ENCODE results near the gene AUTS2.

The AUTS2 gene

DNA sequence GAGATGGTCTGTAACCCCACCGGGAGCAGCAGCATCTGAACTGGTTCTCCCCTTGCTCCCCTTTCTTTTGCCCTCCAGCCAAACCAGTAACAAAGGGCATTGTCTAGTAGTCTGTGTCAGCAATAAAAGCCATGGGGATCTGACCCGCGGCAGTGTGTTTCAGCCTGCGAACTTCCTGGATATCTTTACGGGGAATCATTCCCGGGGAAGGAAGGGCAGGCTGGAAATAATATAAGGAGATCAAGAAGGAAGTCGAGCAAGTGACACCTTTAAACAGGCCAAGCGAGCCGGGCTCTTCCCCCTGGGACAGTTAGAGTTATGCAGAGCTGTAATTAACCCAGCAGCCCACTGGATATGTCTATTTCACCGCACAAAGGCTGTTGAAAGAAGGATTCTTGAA, 872.5 kb downstream of the AUTS2 start:
- no peak for DNase-seq (ENCODE audit: low read depth)

DNA sequence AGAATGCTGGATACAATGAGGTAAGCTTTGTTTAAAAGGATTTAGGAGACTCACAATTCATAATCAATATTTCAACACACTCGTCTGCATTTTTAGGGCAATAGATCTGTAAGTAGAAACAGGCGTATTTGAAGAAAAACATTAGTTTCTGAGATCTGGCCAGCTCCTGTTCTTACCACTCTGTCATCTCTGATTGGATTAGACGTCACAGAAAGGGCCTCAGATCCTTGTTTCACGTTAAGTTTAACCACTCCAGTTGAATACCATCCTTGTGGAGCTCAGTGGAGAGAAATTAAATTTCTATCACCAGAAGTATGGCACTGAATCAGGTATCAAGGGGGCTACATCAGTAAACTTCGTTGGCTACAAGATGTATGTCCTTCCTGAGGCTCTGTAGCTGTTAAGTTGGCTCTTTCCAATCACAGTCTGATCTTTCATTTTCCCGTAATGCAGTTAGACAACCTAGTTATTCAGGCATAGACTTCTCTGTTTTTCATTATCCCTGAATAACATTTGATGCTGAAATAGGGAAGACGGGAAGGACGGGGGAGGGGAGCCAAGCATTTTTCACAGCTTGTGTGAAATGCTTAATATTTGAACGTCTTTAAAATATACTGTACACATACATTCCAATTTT, 874.4 kb downstream of the AUTS2 start:
- no peak for DNase-seq (ENCODE audit: low read depth)

DNA sequence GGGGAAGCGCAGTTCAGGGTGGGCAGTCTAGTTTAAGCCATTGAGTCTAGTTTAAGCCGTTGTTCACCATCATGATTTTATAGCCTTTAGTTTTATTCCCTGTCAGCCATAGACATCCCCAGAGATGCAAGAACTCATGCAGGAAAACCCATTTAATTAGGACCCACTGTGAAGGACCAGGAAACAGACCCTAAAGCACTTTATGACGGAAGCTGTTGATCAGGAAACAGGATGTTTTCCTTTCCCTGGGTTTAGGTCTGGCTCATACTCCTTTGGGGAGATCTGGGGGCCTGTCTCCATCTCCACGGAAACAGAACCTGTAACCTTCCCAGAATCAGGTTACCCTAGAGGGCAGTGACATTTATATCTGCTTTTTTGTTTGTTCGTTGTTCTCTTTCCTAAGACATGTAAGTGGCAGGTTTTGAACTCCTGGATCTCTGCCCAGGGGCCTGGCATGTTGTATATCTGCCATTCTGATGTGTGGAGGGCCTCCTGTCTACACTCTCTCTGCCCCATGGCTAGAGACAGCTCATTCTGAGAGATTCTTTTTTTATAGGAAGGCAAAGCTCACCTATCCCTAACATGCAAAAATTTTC, 876.5 kb downstream of the AUTS2 start:
- no peak for DNase-seq (ENCODE audit: low read depth)

DNA sequence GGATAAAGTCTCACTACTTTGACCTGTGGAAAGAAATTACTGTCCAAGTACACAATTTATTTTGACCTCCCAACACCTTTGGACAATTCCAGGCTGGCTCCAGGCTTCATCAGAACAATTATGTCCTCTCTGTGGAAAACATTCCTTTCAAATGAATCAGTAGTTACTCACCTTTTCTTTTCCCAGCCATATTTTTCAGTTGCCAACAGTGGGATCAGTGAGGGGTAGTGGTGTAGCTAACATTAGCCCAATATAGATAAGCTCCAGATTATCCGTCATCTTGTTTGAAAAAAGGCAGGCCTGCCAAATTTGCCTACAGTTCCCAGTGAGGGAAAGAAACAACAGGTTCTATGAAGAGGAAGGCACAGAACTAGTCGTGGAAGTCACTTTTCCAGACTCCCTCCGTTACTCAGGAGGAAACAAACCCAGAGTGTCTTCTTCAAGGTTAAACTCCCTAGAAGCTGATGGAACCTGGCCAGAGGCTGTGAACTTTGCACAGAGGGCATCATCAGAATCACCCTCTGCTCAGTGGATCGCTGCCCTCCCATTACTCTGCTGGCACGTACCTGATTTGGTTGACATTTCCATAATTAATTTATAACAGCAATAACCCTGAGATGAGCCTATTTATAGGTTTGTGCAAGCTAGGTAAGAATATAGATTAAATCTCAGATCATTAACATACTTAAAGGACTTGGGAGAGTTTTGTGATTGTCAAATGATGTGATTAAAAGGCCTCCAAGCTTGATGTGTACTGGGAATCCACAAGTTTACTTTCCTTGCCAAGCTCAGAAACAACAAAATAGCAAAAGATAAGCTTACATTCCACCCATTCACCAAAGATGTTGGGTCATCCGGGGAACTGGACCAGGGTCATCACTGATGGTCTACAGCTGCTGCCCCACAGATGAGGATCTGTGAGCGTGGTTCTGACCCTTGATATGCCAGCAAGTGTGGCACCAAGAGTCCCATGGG, 879.0 kb downstream of the AUTS2 start:
- DNase-seq (ENCODE audit: low read depth) = no peak

DNA sequence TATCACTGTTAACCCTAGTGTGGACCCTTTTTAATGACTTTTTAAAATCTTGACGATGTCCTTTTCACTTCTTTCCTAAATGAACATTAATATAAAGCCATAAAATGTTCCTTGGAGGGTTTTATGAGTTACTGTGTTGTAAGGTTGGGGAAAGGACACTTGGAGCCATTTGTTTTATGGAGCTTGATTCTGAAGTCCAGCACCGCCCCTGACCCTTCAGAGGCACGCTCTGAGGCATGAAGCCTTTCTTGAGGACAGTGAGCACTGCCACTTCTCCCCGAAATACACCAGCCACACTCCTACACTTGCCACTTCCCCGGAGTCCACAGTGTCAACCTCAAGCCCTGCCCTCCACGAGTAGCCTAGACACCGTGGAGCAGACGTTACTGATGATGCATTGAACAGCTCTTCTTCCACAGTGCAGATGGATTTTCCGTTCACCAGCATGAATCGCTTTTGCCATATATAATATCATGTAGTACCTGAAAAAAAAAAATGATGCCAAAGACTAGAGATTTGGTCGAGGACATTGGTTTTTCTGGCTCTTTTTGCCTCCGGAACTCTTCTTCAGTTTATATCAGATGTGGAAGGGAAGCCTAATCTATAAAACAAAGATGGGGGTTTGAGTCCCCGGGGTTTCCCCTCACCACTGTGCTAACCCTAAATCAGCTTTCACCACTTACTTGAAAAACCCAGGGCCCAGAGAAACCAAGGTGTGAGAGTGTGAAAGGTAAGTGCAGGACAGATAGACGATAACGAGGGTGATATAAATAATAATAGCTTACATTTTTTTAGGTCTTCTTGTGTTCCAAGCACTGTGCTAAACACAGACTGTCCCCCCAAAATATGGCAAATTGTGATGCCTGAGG, 881.1 kb downstream of the AUTS2 start:
- no peak for DNase-seq (ENCODE audit: low read depth)

DNA sequence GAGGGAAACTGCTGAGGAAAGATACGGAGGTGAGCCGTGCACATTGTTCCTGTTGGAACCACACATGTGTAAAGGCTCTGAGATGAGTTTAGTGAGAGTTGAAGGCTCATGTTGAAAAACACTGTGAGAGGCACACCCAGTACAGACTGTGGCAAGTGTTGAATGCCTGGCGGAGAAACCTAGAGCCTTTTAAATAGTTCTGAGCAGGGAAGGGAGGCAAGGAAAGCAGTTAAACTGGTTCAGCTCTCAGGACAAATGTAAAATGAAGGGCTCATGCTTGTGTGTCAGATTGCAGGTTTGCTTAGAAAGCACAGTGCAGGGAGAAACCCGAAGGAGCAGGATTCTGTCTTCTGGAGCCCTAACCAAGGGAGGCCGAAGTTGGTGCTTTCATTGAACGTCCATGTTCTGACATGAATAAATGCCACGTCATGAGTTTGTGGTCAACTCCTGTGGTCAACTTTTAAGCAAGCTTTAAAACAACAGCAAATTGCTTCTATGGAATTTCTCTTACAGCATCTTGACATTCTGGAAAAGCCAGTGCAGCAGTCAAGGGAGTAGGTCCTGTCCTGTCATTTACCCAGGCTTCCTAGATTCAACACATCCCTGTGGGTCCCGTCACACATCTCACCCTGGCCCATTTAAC, 882.8 kb downstream of the AUTS2 start:
- DNase-seq (ENCODE audit: low read depth) = no peak

DNA sequence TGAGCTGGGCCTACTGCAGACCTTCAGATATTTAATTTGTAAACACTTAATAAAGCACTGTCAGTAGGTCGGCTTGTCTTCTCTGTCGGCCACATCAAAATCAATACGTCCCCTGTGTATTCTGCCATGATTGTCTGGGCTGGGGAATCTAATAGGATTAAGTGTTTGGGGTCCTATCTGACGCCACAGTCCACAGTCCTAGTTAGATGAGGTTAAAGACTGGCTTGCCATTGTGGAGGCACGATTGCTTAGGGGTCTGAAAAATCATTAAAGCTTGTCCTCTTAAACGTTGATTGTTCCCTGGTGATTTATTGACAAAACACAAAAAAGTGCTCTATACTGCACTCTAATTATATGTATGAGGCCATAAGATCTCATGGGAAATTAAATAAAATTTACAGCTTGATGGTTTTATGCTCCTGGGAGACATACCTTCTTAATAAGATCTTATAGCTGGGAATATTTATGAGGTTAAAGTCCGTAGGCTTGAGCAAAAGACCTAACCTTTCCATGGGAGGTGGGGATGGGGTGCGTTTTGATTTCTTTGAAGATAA, 883.4 kb downstream of the AUTS2 start:
- no peak for DNase-seq (ENCODE audit: low read depth)

DNA sequence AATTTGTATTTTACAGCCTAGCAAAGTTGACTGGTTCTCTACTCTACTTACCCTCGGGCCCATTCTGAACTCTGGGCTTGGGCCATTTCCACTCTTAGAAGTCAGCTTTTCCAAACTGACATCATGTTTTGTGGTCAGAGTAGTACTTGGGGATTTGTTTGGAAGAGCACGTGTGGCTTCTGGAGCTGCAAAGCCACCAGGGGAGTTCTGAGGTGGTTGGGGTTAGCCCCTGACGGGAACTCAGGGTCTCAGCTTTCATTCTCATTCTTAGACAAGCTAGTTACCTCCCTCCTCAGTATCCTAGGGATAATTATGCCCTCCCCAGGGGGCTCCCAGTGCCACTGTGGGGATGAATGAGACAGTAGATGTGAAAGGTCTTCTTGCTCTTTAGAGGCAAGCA, 886.0 kb downstream of the AUTS2 start:
- DNase-seq (ENCODE audit: low read depth) = no peak

DNA sequence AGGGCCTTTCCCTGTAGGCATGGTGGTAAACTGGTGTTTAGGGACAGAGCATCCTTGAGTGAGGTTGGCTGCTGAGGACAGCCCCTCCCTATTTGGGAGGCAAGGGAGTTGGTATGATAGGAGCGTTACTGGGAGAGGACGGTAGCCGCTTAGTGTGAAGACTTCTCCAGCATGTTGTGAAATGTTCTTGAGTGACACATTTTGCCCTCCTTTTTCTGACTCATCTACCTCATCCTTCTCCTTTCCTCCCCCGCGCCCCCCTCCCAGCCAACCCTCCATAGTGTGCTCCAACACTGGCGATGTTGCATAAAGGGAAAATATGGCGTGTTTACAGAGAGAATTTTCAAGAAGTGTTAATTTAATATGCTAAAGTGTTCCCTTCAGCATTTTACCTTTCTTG, 888.7 kb downstream of the AUTS2 start:
- no peak for DNase-seq (ENCODE audit: low read depth)

DNA sequence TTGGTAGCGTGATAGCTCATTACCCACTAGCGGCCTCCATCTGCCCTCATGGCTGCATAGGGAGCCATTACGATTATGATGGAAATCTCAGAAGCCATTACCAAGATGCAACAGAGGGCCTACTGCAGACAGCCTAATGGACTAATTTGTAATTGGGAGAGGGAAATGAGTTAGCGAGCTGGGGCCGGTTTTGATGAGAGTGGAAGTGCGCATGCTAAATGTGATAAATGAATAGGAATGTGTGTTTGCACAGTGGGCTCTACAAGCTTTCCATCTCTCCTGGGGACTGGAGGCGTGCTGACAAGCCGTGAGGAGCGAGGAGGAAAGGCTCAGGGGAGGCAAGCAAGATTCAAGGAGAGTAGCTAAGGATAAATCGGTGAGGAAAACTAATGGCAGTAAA, 889.2 kb downstream of the AUTS2 start:
- no peak for DNase-seq (ENCODE audit: low read depth)

DNA sequence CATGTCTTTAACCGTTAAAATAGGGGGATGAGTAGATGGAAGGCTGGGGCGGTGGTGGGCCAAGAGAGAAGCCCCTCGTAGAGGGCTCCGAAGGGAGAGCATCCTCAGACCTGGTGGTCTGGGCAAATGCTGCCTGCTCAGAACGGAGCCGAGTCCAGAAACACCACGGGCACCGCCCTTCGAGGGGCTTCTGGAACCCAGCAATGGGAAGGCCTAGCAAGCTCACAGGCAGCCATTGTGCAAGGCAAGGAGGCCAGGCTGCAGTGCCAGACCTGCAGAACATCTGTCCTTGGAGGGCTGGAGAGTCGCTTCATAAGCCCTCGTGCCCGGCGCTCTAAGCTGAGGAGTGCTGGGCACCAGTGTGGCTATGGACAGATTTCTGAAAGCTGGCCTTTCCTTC, 889.6 kb downstream of the AUTS2 start:
- DNase-seq (ENCODE audit: low read depth) = no peak

DNA sequence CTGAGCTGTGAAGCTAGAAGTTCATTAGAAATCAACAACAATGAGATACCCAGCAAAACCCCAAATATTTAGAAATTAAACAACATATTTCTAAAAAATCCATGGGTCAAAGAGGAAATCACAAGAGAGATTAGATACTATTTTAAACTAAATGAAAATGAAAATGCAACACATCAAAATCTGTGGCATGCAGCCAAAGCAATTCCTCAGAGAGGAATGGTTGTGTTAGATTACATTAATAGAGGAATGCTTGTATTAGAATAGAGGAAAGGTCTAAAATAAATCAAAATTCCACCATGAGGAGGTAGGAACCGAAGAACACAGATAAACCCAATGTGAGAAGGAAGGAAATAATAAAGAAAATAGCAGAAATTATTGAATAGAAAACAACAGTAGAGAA, 891.5 kb downstream of the AUTS2 start:
- DNase-seq (ENCODE audit: low read depth) = no peak

DNA sequence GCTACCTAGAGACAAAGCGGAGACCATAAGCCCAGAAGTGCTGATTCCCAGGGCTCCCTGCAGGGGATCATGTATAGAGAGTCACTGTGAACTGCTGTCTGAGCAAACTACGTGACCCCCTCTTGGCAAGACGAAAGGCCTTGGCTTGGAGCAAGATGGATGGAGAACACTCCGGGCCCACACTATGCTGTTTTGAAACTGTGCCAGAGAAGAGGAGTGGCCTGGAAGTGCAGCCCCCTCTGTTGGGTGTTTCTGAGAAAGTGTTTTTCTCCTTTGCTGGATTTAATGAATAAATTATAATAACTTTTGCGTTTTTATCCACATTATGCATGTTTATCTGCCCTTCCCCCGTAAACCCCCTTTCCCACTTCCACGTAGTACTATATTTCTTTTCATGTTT, 894.4 kb downstream of the AUTS2 start:
- no peak for DNase-seq (ENCODE audit: low read depth)

DNA sequence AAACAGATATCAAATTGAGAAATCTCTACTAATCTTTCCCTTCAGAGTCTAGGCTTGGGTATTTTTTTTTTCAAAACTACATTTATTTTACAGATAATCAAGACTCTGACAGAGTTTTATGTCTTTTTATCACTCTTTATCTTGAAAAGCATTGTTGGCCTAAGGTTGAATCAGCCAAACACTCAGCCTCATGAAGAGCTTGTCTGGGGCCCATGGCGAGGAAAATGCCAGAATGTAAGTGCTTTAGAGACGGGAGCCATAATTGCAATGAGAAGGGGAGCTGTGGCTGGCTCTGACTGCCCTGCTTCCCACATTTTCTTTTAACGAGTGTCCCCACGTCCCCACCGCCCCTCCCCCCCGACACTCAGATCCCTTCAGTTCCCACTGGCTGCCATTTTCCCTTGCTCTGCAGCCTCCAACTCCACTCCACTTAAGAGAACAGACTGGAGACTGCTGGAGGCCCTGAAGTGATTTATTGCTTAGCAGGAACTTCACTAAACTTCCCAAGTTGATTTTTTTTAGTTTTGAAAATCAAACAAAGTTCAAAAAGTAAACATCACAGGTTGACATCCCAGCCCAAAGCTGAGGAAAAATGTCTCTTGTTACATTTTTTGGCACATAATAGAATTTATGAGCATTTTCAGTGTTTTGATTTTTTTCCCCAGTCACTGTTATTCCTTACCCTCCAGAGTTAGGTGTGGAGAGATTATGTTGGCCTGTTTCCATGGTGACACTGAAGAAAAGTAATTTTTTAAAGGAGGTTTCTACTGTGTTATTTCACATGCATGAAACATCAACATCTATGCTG, 896.2 kb downstream of the AUTS2 start:
- no peak for DNase-seq (ENCODE audit: low read depth)

DNA sequence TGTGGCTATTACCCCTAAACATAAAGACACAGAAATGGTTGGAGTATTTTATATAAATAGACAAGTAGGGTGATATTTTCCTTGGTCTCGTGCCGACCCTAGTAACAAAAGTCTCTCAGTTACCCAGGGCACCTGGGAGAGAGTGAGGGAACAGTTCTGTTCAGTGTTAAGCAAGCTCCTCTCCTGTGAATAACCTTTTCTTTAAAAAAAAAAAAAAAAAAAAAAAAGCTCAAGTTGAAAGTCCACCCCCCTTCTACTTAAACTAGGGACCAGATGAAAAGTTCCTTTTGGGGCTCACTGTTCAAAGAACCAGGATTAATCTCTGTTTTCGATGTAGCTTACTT, 896.7 kb downstream of the AUTS2 start:
- no peak for DNase-seq (ENCODE audit: low read depth)

DNA sequence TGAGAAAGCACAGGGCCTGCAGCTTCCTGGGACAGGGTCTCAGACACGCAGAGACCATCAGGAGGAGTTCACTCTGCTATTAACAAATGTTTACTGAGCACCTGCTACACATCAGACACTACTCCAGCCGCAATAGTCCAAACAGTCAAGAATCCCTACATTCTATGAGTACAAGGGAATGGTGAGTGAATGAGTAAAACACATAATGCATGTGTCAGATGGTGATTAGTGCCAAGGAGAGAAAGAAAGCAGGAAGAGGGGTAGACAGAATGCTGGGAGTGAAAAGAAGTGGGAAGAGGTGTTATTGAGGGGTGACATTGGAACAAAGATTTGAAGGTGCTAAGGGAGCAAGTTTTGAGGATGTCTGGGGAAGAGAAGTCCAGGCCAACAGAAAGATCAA, 899.5 kb downstream of the AUTS2 start:
- no peak for DNase-seq (ENCODE audit: low read depth)

DNA sequence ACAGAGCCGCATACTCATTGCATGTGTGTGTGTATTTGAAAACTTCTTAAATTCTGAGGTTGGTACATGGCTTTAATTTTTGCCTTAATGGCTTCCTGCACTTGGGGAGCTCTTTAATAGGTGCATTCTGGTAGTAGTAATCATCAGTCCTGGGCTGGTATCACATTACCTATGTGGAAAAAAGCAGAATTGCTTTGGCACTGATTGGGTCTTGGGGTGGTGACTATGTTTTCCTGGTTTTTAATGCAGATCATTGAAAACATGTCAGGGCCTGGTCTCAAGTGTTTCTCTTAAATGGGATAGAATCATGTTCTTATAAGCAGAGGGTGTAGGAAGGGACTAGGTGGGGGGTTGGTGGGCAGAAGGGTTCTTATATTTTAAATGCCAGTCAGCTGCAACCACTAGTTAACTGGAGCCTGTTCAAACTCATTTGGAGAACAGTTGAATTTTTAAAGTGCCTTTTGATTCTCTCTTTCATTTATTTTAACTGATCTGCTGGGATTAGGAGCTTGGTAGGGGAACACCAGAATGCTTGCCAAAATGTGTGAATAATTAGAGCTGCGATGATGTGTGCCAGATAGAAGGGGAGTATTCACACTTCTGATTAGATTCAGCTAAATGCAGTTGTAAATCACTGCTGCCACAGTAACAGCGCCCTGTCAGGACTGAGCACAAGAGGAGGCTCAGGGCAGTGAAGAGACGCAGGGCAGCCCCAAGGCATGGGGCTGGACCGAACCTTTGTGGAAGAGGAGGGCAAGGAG, 900.1 kb downstream of the AUTS2 start:
- no peak for DNase-seq (ENCODE audit: low read depth)

DNA sequence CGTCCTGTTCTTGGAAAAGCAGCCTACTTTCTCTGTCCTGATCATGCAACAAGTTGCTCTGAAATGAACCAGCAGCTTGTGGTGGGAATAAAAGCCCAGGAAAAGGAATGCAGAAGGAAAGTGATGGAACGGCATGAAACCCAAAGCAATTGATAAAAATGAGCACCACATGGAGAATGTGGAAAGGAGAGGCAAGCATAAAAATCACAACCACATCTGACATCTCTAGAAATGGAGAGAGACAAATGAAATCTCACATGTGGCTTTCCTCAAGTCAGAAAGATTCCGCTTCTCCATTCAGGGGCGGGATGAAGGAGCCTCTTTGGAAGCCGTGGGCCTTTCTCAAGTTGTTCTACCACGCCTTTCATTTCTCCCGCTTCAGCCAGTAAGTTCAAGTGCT, 902.0 kb downstream of the AUTS2 start:
- DNase-seq (ENCODE audit: low read depth) = no peak

DNA sequence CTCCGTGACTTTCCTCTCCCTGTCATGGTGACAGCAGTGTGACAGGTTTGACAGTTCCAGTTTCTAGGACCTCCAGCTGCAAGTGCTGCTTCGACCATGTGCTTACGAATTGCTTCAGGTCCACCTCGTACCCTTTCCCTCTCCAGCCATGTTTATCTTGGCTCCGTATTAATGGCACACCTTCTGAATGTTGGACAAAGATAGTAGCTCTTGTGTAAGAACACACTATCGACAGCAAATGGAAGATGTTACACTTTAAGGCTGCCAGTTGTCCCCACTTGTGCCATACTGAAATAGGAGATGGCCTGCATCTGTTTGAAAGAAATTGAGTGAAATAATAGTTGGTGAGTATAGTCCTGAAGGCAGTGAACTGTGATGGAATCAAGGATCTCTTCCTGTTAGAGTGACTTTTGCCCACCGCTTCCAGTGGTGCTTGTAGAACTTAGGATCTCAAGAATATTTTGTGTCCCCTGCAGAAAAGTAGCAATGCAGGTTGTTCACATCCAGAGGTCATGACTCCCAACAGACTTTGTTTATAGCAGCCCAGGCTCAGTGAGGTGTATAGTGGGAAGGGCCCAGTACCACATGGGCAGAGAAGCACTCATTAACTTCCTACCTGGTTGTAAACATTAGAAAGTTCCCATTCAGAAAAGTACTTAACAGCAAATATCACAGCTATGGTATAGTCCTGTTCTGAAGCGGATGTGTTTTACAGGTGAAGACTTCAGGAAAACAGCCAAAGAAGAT, 904.0 kb downstream of the AUTS2 start:
- DNase-seq (ENCODE audit: low read depth) = no peak
